Thoracic aorta (tissue), 2 donors: Measurements from ENCODE around the gene RAB1A. TPM values are rescaled to one million over a fixed set of nuclear protein-coding genes. Genes with fewer than 3 reads are reported as not detected.

Source experiments
- ATAC-seq: fragments of 150-250 bp; one replicate; pipeline ENCODE4 v1.8.0; 2017; ENCODE audit warnings: low read depth; ENCODE audit not compliant: insufficient number of reproducible peaks, low FRiP score
- DNase-seq: peaks from one replicate; pipeline ENCODE4 v3.0.0-alpha.2; 2020; ENCODE audit warnings: low spot score
- H3K27ac ChIP-seq, 2 donors: fragments of 200-600 bp; sonication (generic); 1 replicate in 1 of 2; 2 replicates in 1 of 2; pipeline ENCODE4 v1.5.1; 2016; ENCODE audit warnings: mild to moderate bottlenecking in 2 of 2, moderate library complexity in 2 of 2
- H3K27me3 ChIP-seq: fragments of 200-600 bp; sonication (generic); replicated peaks from 2 replicates; pipeline ENCODE4 v1.6.0; 2016; ENCODE audit warnings: mild to moderate bottlenecking; ENCODE audit not compliant: insufficient read depth
- H3K36me3 ChIP-seq: fragments of 200-600 bp; sonication (generic); one replicate; pipeline ENCODE4 v1.5.1; 2016
- H3K4me1 ChIP-seq, 2 donors: fragments of 200-600 bp; sonication (generic); 1 replicate in 1 of 2; 2 replicates in 1 of 2; pipeline versions ENCODE4 v1.5.1 to v1.6.0; 2016; ENCODE audit warnings: low read depth in 2 of 2, mild to moderate bottlenecking in 1 of 2; ENCODE audit not compliant: control insufficient read depth in 1 of 2
- H3K4me3 ChIP-seq: fragments of 200-600 bp; sonication (generic); 2 replicates; pipeline ENCODE4 v1.5.1; 2016; ENCODE audit warnings: mild to moderate bottlenecking
- H3K9me3 ChIP-seq: fragments of 200-600 bp; sonication (generic); 2 replicates; pipeline ENCODE4 v1.5.1; 2016
- total RNA-seq, 2 donors: library from RNA; depleted of rRNA; stranded (reverse); fragments of >200 nt; gene quantifications; one replicate each; pipeline versions ENCODE4 v1.1.0 to v1.2.3, GENCODE V29; 2016
- TF ChIP-seq, protein P1 (sequence below): fragments of 200-600 bp; sonication (generic); IDR thresholded peaks from one replicate; pipeline ENCODE4 v1.5.1; 2019; ENCODE audit warnings: antibody characterized with exemption

The RAB1A gene
- total RNA-seq, 2 donors from 2014 or later = 80.7 to 88.5 TPM

DNA sequence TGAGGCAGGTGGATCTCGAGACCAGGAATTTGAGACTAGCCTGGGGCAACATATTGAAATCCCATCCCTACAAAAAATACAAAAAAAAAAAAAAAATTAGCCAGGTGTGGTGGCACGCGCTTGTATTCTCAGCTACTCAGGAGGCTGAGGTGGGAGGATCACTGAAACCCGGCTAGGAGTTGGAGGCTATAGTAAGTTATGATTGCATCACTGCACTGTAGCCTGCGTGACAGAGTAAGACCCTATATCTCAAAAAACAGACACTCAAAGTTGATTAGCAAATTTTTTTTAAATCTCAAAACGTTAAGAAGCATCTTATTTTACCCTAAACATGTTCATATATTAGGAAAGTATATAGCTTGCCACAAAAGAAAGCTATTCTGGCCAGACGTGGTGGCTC lies 7.6 kb downstream of the RAB1A start:
- no peak overlapping the region for H3K4me3 ChIP-seq
- no peaks in the 10 kb centered on the region for H3K9me3 ChIP-seq
- H3K36me3 ChIP-seq = no peaks in the 10 kb centered on the region
- DNase-seq = no peak
- TF ChIP-seq, protein P1, sequence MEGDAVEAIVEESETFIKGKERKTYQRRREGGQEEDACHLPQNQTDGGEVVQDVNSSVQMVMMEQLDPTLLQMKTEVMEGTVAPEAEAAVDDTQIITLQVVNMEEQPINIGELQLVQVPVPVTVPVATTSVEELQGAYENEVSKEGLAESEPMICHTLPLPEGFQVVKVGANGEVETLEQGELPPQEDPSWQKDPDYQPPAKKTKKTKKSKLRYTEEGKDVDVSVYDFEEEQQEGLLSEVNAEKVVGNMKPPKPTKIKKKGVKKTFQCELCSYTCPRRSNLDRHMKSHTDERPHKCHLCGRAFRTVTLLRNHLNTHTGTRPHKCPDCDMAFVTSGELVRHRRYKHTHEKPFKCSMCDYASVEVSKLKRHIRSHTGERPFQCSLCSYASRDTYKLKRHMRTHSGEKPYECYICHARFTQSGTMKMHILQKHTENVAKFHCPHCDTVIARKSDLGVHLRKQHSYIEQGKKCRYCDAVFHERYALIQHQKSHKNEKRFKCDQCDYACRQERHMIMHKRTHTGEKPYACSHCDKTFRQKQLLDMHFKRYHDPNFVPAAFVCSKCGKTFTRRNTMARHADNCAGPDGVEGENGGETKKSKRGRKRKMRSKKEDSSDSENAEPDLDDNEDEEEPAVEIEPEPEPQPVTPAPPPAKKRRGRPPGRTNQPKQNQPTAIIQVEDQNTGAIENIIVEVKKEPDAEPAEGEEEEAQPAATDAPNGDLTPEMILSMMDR = no peak
- no peaks in the 10 kb centered on the region for H3K27me3 ChIP-seq
- H3K4me1 ChIP-seq = peaks cover 76 to 86% of the 10 kb centered on the region in 2 donors
- ATAC-seq = no peak
- no peak overlapping the region for H3K27ac ChIP-seq

DNA sequence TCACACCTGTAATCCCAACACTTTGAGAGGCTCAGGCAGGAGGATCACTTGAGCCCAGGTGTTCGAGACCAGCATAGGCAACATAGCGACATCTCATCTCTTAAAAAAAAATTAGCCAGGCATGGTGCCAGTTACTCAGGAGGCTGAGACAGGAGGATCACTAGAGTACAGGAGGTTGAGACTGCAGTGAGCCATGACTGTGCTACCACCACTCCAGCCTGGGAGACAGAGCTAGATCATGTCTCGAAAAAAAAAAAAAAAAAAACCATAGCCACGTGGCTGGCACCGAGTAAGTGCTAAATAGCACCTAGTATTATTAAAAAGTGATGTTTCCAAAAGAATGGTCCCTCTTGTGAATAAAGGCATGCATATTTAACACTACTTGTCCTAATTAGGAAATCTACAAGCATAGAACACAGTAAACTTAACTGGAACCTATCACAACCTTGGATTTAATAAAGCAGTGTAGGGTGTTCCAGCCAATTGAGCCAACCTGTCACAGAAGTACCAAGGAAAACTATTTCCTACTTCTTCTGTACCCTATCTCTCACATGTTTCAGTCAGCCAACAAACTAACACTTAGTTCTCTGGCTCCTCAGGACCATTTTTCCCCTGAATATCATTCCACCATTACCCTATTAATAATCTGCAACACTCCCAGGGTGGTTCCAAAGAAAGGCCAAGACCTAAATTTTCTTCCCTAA lies 8.8 kb downstream of the RAB1A start:
- no peak for ATAC-seq
- Histone ChIP-seq H3K9me3 (no peaks in the 10 kb centered on the region), H3K36me3 (no peaks in the 10 kb centered on the region), H3K4me1 (peaks cover 72 to 78% of the 10 kb centered on the region in 2 donors), H3K27me3 (no peaks in the 10 kb centered on the region), H3K27ac (peak overlapping the region in 1 of 2 donors; percentile 52), H3K4me3 (no peak overlapping the region)
- no peak for DNase-seq
- TF ChIP-seq, protein P1 = no peak

DNA sequence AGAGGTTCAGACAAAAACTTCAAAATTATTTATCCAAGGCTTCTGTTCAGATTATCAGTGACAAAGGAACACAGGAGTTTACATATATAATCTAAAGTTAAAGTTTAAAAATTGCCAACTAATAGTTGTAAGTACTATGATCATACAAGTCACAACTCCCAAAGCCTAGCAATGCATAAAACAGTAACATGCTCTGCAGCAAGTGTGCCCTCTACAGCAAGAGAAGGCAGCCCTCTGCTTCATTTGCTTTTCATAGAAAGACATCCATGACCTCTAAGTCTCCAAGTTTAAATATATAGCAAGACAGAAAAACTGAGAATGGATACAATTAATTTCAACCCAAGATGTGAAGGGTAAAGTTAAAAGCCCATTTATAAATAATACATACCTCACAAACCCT lies 13.3 kb downstream of the RAB1A start:
- H3K27ac ChIP-seq = no peak overlapping the region
- H3K36me3 ChIP-seq = no peaks in the 10 kb centered on the region
- no peak for ATAC-seq
- no peak for DNase-seq
- H3K9me3 ChIP-seq = no peaks in the 10 kb centered on the region
- TF ChIP-seq, protein P1 = no peak
- H3K4me3 ChIP-seq = no peak overlapping the region
- peaks cover 56% of the 10 kb centered on the region in 2 donors for H3K4me1 ChIP-seq
- no peaks in the 10 kb centered on the region for H3K27me3 ChIP-seq

DNA sequence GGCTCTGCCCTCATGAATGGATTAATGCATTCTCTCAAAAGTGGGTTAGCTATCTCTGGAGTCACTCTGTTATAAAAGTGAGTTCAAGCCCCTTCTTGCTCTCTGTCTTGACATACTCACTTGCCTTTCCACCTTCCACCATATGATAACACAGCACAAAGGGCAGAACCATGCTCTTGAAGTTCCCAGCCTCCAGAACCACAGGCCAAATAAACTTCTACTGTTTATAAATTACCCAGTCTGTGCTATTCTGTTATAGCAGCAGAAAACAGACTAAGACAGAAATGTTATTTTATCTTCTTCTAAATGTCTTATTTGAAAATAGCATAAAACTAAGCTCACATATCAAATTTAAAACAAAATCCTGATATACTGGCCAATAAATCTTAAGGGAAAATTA lies 15.0 kb downstream of the RAB1A start:
- Histone ChIP-seq H3K9me3 (no peaks in the 10 kb centered on the region), H3K27ac (no peak overlapping the region), H3K36me3 (no peaks in the 10 kb centered on the region), H3K4me3 (no peak overlapping the region), H3K27me3 (no peaks in the 10 kb centered on the region), H3K4me1 (peaks cover 39 to 40% of the 10 kb centered on the region in 2 donors)
- TF ChIP-seq, protein P1 = no peak
- ATAC-seq (no peak), DNase-seq (no peak)

DNA sequence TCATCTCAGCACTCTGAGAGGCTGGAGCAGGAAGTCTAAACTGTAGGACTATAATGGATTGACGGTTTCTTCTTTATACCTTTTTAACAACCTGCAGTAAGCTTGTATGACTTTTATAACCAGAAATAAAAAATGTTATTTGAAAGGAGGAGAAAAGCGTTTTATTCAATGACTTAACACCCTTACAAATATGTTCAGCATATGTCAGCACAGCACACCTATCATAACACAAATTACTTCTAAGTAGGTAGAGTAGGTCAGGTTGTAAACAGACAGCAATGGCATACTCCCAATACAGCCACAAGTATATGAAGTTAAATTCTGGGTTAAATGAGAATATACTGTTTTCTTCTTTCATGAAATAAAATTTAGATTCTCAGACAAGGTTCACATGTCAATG lies 16.1 kb downstream of the RAB1A start:
- Histone ChIP-seq H3K27me3 (no peaks in the 10 kb centered on the region), H3K4me1 (peaks cover 30 to 32% of the 10 kb centered on the region in 2 donors), H3K4me3 (no peak overlapping the region), H3K9me3 (no peaks in the 10 kb centered on the region), H3K27ac (no peak overlapping the region), H3K36me3 (no peaks in the 10 kb centered on the region)
- DNase-seq (no peak), ATAC-seq (no peak)
- TF ChIP-seq, protein P1 = no peak
